ENCODE data around the gene EFCAB5. TPM values are rescaled to one million over a fixed set of nuclear protein-coding genes. Genes with fewer than 3 reads are reported as not detected.
"Not testable (repeated sequence)": the region's sequence is repeated elsewhere in the genome, so short reads cannot be mapped to it uniquely, and the experiment has no call there.

The EFCAB5 gene
- total RNA-seq, 1 donor from 2014 or later, result 1.8 TPM

DNA sequence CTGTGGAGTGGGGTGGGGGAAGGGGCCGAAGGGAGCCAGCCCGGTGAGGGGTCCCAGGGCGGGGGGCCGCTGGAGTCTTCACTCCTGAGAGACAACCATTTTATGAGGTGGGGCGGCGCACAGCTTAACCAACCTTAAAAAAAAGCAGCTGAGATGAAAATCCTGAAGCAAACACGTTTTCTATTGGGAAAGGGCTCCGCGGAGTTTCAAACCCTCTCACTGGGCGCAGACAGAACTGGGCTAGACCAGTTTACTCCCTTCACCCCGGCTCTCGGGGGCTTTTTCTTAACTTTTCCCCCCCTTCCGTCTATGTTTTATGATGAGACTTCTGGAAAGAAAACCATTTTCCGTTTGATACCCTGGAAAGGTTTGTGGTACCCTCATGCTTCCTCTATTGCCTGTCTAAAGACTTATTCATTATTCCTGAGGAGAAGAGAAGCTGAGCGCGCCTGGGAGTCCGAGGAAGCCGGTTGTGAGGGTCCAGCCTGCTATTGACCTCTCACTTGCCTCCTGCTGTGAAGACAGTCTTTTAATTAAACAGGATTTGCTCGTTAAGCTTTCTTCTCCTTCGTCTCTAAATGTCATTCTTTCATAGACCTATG, 10.9 kb upstream of the EFCAB5 start:
- no peaks in the 10 kb centered on the region for H3K9me3 ChIP-seq
- ATAC-seq (peak in 1 of 2 donors; percentile 57), DNase-seq (no peak)
- no peaks in the 10 kb centered on the region for H3K36me3 ChIP-seq
- peak overlapping the region; percentile 84 for H3K4me3 ChIP-seq
- TF ChIP-seq CTCF (IDR thresholded peaks at IDR 0.05), result no peak
- peaks cover 41% of the 10 kb centered on the region for H3K4me1 ChIP-seq
- intact Hi-C loops (cut with DNase I), result loop anchor here (5.0 kb wide), 1 partner anchor 123 kb away; no protein-coding TSS in a partner anchor
- peak overlapping the region; percentile 86 for H3K27ac ChIP-seq
- H3K27me3 ChIP-seq (ENCODE audit: low read depth), result no peaks in the 10 kb centered on the region

GRCh38 chr17:29931231-29931932, 10.1 kb upstream of the EFCAB5 start:
- peak overlapping the region; percentile 21 for H3K27ac ChIP-seq
- DNase-seq, result peak; percentile 63
- peak; percentile 83 for TF ChIP-seq CTCF (IDR thresholded peaks at IDR 0.05)

DNA sequence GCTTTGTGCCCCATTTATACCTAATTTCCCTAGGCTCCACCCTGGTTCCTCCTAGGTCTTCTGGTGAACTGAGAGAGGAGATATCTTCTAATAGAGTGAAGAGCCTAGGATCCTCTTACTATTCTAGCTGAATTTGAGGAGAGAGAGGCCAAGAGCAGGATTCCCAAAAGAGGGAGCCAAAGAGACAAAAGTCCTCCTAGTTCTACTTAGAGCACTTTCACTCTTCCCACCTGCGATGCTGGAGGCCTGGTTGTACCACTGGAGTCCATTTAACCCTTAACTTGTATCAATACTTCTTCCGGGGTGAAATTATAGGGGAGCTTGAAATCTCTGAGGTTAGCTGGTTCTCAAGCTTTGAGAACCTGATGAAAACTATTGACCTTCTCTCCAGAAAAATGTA, 8.1 kb upstream of the EFCAB5 start:
- intact Hi-C loops (cut with DNase I), result loop anchor here (5.0 kb wide), 1 partner anchor 126 kb away; no protein-coding TSS in a partner anchor

More at GRCh38 chr17:29931231-29931932, 10.1 kb upstream of the EFCAB5 start:
- intact Hi-C loops (cut with DNase I), result loop anchor here (5.0 kb wide), 1 partner anchor 124 kb away; no protein-coding TSS in a partner anchor
- Histone ChIP-seq H3K36me3 (no peaks in the 10 kb centered on the region), H3K4me1 (peaks cover 41% of the 10 kb centered on the region), H3K4me3 (peak overlapping the region; percentile 84), H3K27me3 (ENCODE audit: low read depth) (no peaks in the 10 kb centered on the region), H3K9me3 (no peaks in the 10 kb centered on the region)
- ATAC-seq, result peak; percentile 76 to 85

DNA sequence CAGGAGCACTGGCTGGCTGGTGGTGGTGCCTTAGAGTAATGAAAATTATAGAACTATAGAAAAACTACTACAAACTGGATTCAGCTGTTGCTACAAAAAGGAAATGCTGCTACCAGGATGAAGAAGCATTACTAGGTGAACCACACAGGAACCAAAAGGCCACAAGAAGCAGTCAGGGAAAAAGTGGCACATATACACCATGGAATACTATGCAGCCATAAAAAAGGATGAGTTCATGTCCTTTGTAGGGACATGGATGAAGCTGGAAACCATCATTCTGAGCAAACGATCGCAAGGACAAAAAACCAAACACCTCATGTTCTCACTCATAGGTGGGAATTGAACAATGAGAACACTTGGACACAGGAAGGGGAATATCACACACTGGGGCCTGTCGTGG, 5.5 kb upstream of the EFCAB5 start:
- H3K27ac ChIP-seq; DNase-seq; ATAC-seq; H3K27me3 ChIP-seq (ENCODE audit: low read depth); H3K4me3 ChIP-seq; H3K9me3 ChIP-seq; H3K36me3 ChIP-seq; intact Hi-C loops (cut with DNase I): not testable (repeated sequence)
- H3K4me1 ChIP-seq, result peaks cover 11% of the 10 kb centered on the region

More for the DNA sequence above, 8.1 kb upstream of the EFCAB5 start:
- Histone ChIP-seq H3K27me3 (ENCODE audit: low read depth) (no peaks in the 10 kb centered on the region), H3K36me3 (no peaks in the 10 kb centered on the region), H3K9me3 (no peaks in the 10 kb centered on the region), H3K4me3 (no peak overlapping the region), H3K27ac (no peak overlapping the region), H3K4me1 (peaks cover 23% of the 10 kb centered on the region)
- ATAC-seq, result no peak
- DNase-seq, result no peak
- TF ChIP-seq CTCF (IDR thresholded peaks at IDR 0.05), result no peak

- no peak for ATAC-seq
- intact Hi-C loops (cut with DNase I), result no loop called here
- no peak for DNase-seq
- Histone ChIP-seq H3K27me3 (ENCODE audit: low read depth) (no peaks in the 10 kb centered on the region), H3K4me3 (no peak overlapping the region), H3K9me3 (no peaks in the 10 kb centered on the region), H3K27ac (no peak overlapping the region), H3K4me1 (peaks cover 3% of the 10 kb centered on the region), H3K36me3 (no peaks in the 10 kb centered on the region)
- TF ChIP-seq CTCF (IDR thresholded peaks at IDR 0.05), result no peak
Measured at GRCh38 chr17:29936724-29937123, 4.7 kb upstream of the EFCAB5 start.

DNA sequence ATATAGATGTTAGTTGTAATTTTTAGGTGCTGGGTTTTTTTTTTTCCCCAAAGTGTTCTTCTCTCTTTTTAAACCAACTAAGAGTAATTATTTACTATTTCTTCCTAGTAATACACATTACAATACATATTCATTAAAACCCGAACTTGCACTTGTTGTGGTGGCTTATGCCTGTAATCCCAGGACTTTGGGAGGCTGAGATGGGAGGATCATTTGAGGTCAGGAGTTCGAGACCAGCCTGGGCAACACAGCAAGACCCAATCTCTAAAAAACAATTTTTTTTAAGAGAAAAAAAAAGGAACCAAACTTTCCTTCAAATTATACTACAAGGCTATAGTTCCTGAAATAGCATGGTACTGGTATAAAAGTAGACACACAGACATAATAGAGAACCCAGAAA, 3.8 kb downstream of the EFCAB5 start:
- Histone ChIP-seq H3K36me3 (no peaks in the 10 kb centered on the region), H3K27ac (no peak overlapping the region), H3K4me1 (no peaks in the 10 kb centered on the region), H3K4me3 (no peak overlapping the region), H3K27me3 (ENCODE audit: low read depth) (no peaks in the 10 kb centered on the region), H3K9me3 (no peaks in the 10 kb centered on the region)
- no peak for TF ChIP-seq CTCF (IDR thresholded peaks at IDR 0.05)
- intact Hi-C loops (cut with DNase I), result no loop called here
- no peak for DNase-seq
- ATAC-seq, result no peak
